GM23248 (cell line): ENCODE data around the gene SHMT1.
"Not testable (repeated sequence)": the region's sequence is repeated elsewhere in the genome, so short reads cannot be mapped to it uniquely, and the experiment has no call there.

Source experiments
- EZH2 ChIP-seq: fragments of 200-600 bp; sonication (generic); IDR thresholded peaks from 2 replicates; pipeline ENCODE4 v1.6.1; 2018; ENCODE audit warnings: antibody characterized with exemption, mild to moderate bottlenecking; ENCODE audit not compliant: insufficient read depth, poor library complexity, severe bottlenecking
- EZH2phosphoT487 ChIP-seq: fragments of 200-600 bp; sonication (generic); IDR thresholded peaks from 2 replicates; pipeline ENCODE4 v1.6.1; 2018; ENCODE audit warnings: antibody characterized with exemption, moderate library complexity, mild to moderate bottlenecking, low read depth; ENCODE audit not compliant: insufficient read depth

DNA sequence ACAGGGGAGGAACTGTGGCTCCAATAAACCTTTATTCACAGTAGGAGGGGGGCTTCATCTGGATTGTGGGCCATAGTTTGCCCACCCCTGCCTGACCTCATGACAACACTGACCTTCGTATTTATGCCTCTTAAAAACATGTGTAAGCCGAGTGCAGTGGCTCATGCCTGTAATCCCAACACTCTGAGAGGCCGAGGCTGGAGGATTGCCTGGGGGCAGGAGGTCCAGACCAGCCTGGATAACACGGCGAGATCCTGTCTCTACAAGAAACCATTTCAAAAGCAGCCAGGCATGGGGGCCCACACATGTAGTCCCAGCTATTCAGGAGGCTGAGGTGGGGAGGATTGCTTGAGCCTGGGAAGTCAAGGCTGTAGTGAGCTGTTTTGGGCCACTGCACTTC, 24.2 kb upstream of the SHMT1 start:
- TF ChIP-seq EZH2, EZH2phosphoT487: not testable (repeated sequence)
